Type B pancreatic cell (in vitro differentiated cells): ENCODE data around the gene OBSCN. TPM values are rescaled to one million over a fixed set of nuclear protein-coding genes. Genes with fewer than 3 reads are reported as not detected.
"Not testable (repeated sequence)": the region's sequence is repeated elsewhere in the genome, so short reads cannot be mapped to it uniquely, and the experiment has no call there.

Experiments
- DNase-seq: peaks from one replicate; pipeline ENCODE4 v3.0.0; 2021; ENCODE audit warnings: mixed read lengths; ENCODE audit not compliant: unreplicated experiment; ENCODE audit errors: extremely low spot score
- H3K27ac Mint-ChIP-seq: 2 replicates; pipeline ENCODE4 v1.8.0; 2021; ENCODE audit warnings: mild to moderate bottlenecking, mixed read lengths
- H3K27me3 Mint-ChIP-seq: 2 replicates; pipeline ENCODE4 v1.8.0; 2021; ENCODE audit warnings: mixed read lengths
- H3K36me3 Mint-ChIP-seq: 2 replicates; pipeline ENCODE4 v1.8.0; 2021; ENCODE audit warnings: mixed read lengths
- H3K4me1 Mint-ChIP-seq: one replicate; pipeline ENCODE4 v1.8.0; 2021; ENCODE audit warnings: mixed read lengths; ENCODE audit not compliant: unreplicated experiment
- H3K4me3 Mint-ChIP-seq: 2 replicates; pipeline ENCODE4 v1.8.0; 2021; ENCODE audit warnings: mild to moderate bottlenecking, mixed read lengths
- H3K9me3 Mint-ChIP-seq: 2 replicates; pipeline ENCODE4 v1.8.0; 2021; ENCODE audit warnings: mixed read lengths
- total RNA-seq: library from RNA; stranded (reverse); gene quantifications from 2 replicates; pipeline ENCODE4 v1.2.1, GENCODE V29; 2021; ENCODE audit warnings: low replicate concordance
- TF ChIP-seq, protein P1 (sequence below): fragments of 200-600 bp; sonication (generic); conservative IDR thresholded peaks from 2 replicates; pipeline ENCODE4 v1.5.0; 2021; ENCODE audit warnings: antibody characterized with exemption, mild to moderate bottlenecking

The OBSCN gene
- total RNA-seq, 1 donor from 2014 or later: 48.9 TPM

DNA sequence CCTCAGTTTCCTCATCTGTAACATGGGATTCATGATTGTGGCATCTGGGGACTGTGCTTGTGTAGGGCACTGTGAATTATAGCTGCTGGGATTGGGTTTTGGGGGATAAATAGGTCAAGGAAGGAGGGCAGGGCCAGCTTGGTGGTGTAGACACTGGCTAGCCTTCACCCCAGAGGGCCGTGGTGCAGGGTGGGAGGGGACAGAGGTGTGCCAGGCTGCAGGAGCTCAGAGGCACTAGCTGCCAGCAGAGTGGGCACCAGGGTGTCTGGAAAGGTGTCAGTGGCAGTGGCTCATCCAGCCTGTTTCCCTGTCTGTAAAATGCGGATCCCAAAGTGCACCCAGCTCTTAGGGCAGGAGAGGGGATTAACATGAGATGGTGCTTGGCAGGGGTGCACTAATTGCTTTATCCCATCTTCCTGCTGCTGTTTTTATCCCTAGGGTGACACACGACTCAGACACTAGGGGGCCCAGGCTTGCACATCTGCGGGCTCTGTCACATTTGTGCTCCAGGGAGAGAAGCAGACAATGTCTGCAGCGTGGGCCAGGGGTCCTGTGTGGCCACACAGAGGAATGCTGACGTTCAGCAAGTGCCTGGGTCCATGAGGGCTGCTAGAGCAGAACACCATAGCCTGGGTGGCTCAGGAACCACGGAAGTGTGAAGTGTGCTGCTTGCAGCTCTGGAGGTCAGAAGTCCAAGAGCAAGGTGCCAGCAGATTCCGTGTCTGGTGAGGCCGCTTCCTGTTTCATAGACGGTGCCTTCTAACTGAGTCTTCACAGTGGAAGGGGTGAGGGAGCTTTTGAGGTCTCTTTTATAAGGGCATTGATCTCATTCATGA is 19.3 kb downstream of the OBSCN start:
- peaks cover 46% of the 10 kb centered on the region for H3K36me3 Mint-ChIP-seq
- H3K9me3 Mint-ChIP-seq: no peaks in the 10 kb centered on the region
- TF ChIP-seq, protein P1, sequence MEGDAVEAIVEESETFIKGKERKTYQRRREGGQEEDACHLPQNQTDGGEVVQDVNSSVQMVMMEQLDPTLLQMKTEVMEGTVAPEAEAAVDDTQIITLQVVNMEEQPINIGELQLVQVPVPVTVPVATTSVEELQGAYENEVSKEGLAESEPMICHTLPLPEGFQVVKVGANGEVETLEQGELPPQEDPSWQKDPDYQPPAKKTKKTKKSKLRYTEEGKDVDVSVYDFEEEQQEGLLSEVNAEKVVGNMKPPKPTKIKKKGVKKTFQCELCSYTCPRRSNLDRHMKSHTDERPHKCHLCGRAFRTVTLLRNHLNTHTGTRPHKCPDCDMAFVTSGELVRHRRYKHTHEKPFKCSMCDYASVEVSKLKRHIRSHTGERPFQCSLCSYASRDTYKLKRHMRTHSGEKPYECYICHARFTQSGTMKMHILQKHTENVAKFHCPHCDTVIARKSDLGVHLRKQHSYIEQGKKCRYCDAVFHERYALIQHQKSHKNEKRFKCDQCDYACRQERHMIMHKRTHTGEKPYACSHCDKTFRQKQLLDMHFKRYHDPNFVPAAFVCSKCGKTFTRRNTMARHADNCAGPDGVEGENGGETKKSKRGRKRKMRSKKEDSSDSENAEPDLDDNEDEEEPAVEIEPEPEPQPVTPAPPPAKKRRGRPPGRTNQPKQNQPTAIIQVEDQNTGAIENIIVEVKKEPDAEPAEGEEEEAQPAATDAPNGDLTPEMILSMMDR: peak; percentile 43
- DNase-seq: peak; percentile 64
- no peak overlapping the region for H3K27ac Mint-ChIP-seq
- no peak overlapping the region for H3K4me3 Mint-ChIP-seq
- no peaks in the 10 kb centered on the region for H3K27me3 Mint-ChIP-seq
- H3K4me1 Mint-ChIP-seq: no peaks in the 10 kb centered on the region

DNA sequence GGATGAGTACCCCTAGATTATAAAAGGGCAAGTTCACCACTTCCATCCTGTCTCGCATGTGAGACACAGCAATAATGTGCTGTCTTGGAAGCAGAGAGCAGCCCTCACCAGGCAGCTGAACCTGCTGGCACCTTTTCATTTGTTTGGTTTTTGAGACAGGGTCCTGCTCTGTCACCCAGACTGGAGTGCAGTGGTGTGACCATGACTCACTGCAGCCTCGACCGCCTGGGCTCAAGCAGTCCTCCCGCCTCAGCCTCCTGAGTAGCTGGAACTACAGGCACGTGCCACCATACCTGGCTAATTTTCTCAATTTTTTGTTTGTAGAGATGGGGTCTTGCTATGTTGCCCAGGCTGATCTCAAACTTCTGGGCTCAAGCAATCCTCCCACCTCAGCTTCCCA is 20.3 kb downstream of the OBSCN start:
- H3K27ac Mint-ChIP-seq, H3K4me3 Mint-ChIP-seq, H3K4me1 Mint-ChIP-seq, H3K27me3 Mint-ChIP-seq, DNase-seq, H3K9me3 Mint-ChIP-seq: not testable (repeated sequence)
- H3K36me3 Mint-ChIP-seq: peaks cover 45% of the 10 kb centered on the region

DNA sequence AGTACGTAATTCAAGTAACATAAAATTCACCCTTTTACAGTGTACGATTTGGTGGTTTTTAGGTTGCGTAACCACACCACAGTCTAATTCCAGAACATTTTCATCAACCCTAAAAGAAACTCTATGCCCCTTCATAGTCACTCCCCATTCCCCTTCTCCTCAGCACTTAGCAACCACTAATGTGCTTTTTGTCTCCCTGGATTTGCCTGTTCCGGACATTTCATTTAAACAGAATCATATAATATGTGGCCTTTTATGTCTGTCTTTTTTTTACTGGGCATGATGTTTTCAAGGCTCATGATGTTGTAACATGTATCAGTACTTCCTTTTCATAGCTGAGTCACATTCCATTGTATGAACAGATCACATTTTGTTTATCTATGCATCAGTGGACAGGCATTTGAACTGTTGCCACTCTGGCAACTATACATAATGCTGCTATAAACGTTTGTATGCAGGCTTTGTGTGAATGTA is 20.8 kb downstream of the OBSCN start:
- Mint-ChIP-seq H3K4me1 (no peaks in the 10 kb centered on the region), H3K4me3 (no peak overlapping the region), H3K27me3 (no peaks in the 10 kb centered on the region), H3K27ac (peak overlapping the region; percentile 60), H3K36me3 (peaks cover 48% of the 10 kb centered on the region), H3K9me3 (no peaks in the 10 kb centered on the region)
- TF ChIP-seq, protein P1: no peak
- no peak for DNase-seq

DNA sequence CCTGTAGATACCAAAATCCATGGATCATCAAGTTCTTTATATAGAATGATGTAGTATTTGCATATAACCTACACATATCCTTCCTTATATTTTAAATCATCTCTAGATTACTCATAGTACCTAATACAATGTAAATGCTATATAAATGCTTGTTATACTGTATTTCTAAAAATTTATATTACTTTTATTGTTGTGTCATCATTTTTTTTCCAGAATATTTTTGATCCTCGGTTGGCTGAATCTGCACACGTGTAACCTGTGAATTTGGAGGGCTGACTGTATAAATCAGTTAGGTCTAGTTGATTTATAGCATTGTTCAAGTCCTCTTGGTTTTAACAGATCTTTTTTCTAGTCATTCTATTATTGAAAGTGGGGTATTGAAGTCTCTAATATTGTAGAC is 23.3 kb downstream of the OBSCN start:
- Mint-ChIP-seq H3K27ac (no peak overlapping the region), H3K27me3 (no peaks in the 10 kb centered on the region), H3K36me3 (peaks cover 52% of the 10 kb centered on the region), H3K4me3 (no peak overlapping the region), H3K9me3 (no peaks in the 10 kb centered on the region), H3K4me1 (no peaks in the 10 kb centered on the region)
- no peak for DNase-seq
- TF ChIP-seq, protein P1: no peak

DNA sequence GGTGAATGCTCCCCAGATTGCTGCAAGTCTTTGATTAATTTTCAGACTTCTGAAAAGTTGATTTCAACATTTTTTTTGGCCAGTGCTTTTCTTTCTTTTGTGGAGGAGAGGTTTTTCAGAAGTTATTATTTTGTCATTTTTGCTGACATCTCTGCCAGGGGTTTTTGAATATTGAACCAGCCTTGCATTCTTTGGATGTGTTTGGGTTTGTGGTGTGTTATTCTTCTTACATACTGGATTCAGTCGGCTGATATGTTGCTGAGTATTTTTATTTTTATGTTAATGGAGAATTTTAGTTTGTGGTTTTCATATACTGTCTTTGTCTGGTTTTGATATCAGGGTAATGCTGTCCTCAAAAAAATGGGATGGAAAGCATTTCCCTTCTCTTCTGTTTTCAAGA is 25.3 kb downstream of the OBSCN start:
- H3K36me3 Mint-ChIP-seq: peaks cover 61% of the 10 kb centered on the region
- no peak for DNase-seq
- no peak overlapping the region for H3K27ac Mint-ChIP-seq
- H3K9me3 Mint-ChIP-seq: no peaks in the 10 kb centered on the region
- TF ChIP-seq, protein P1: no peak
- no peak overlapping the region for H3K4me3 Mint-ChIP-seq
- H3K27me3 Mint-ChIP-seq: no peaks in the 10 kb centered on the region
- no peaks in the 10 kb centered on the region for H3K4me1 Mint-ChIP-seq

DNA sequence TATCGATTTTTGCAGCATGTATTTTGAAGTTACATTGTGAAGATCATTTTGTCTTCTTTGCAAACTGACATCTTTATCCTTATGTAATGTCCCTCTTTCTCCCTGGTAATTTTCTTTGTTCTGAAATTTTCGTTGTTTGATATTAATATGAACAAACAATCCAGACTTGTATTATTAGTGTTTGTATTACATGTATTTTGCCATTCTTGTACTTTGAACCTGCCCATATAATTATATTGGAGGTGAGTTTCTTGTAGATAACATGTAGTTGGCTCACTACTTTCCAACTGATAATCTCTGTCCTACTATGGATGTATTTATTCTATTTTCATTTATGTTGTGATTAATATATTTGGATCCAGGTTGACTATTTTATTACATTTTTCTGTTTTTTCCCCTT is 27.1 kb downstream of the OBSCN start:
- Mint-ChIP-seq H3K4me1 (no peaks in the 10 kb centered on the region), H3K36me3 (peaks cover 66% of the 10 kb centered on the region), H3K27me3 (no peaks in the 10 kb centered on the region), H3K27ac (no peak overlapping the region), H3K4me3 (no peak overlapping the region), H3K9me3 (peaks cover 6% of the 10 kb centered on the region)
- DNase-seq: no peak
- TF ChIP-seq, protein P1: no peak
